Astrocyte (in vitro differentiated cells and primary cell): Measurements from ENCODE around the gene LRRTM3. TPM values are rescaled to one million over a fixed set of nuclear protein-coding genes. Genes with fewer than 3 reads are reported as not detected.

Source experiments
- DNase-seq: peaks from one replicate; pipeline ENCODE4 v3.0.0-alpha.2; 2010; ENCODE audit warnings: low read depth
- FAIRE-seq: peaks from 2 replicates; lab custom pipeline; 2011; peaks lifted over from hg19 to GRCh38; lab: Jason Lieb, UNC
- H2AFZ ChIP-seq: 2 replicates; pipeline ENCODE4 v1.6.0; 2012; ENCODE audit warnings: low read depth, low read length, inconsistent platforms
- H3K27ac ChIP-seq: 2 replicates; pipeline ENCODE4 v1.5.1; 2011; ENCODE audit warnings: low read depth, low read length, inconsistent platforms
- H3K27me3 ChIP-seq: 2 replicates; pipeline ENCODE4 v1.6.0; 2011; ENCODE audit warnings: low read length, inconsistent platforms; ENCODE audit not compliant: insufficient read depth
- H3K36me3 ChIP-seq: 2 replicates; pipeline ENCODE4 v1.5.1; 2011; ENCODE audit warnings: low read length, inconsistent platforms; ENCODE audit not compliant: insufficient read depth
- H3K4me1 ChIP-seq: 2 replicates; pipeline ENCODE4 v1.5.1; 2011; ENCODE audit warnings: low read length, inconsistent platforms; ENCODE audit not compliant: insufficient read depth
- H3K4me2 ChIP-seq: 2 replicates; pipeline ENCODE4 v1.6.0; 2012; ENCODE audit warnings: low read length, inconsistent platforms
- H3K4me3 ChIP-seq: 2 replicates; pipeline ENCODE4 v1.5.1; 2011; ENCODE audit warnings: low read depth, mild to moderate bottlenecking, low read length, inconsistent platforms; ENCODE audit not compliant: insufficient read depth
- H3K79me2 ChIP-seq: 2 replicates; pipeline ENCODE4 v1.6.0; 2012; ENCODE audit warnings: mild to moderate bottlenecking, low read length, inconsistent platforms; ENCODE audit not compliant: insufficient read depth
- H3K9ac ChIP-seq: 2 replicates; pipeline ENCODE4 v1.6.0; 2012; ENCODE audit warnings: mild to moderate bottlenecking, low read length, inconsistent platforms
- H3K9me3 ChIP-seq: 2 replicates; pipeline ENCODE4 v1.5.1; 2012; ENCODE audit warnings: low read depth, mild to moderate bottlenecking, low read length, inconsistent platforms; ENCODE audit not compliant: insufficient read depth
- H4K20me1 ChIP-seq: 2 replicates; pipeline ENCODE4 v1.6.0; 2012; ENCODE audit warnings: low read length, inconsistent platforms; ENCODE audit not compliant: insufficient read depth
- H3K27ac Mint-ChIP-seq: one replicate; pipeline ENCODE4 v1.8.0; 2021; ENCODE audit warnings: mild to moderate bottlenecking, mixed read lengths; ENCODE audit not compliant: unreplicated experiment
- H3K27me3 Mint-ChIP-seq: one replicate; pipeline ENCODE4 v1.8.0; 2021; ENCODE audit warnings: low read depth, mixed read lengths; ENCODE audit not compliant: unreplicated experiment
- H3K36me3 Mint-ChIP-seq: one replicate; pipeline ENCODE4 v1.8.0; 2021; ENCODE audit warnings: low read depth, mixed read lengths; ENCODE audit not compliant: unreplicated experiment
- H3K4me1 Mint-ChIP-seq: one replicate; pipeline ENCODE4 v1.8.0; 2021; ENCODE audit warnings: low read depth, mixed read lengths; ENCODE audit not compliant: unreplicated experiment
- H3K4me3 Mint-ChIP-seq: one replicate; pipeline ENCODE4 v1.8.0; 2021; ENCODE audit warnings: mild to moderate bottlenecking, moderate library complexity, mixed read lengths; ENCODE audit not compliant: unreplicated experiment
- H3K9me3 Mint-ChIP-seq: one replicate; pipeline ENCODE4 v1.8.0; 2021; ENCODE audit warnings: mild to moderate bottlenecking, mixed read lengths; ENCODE audit not compliant: unreplicated experiment
- CTCF ChIP-seq: IDR thresholded peaks from 2 replicates; pipeline ENCODE4 v1.5.1; 2011; ENCODE audit warnings: low read depth, mild to moderate bottlenecking, inconsistent platforms, low read length, moderate library complexity; ENCODE audit not compliant: insufficient read depth
- EZH2 ChIP-seq: IDR thresholded peaks from 2 replicates; pipeline ENCODE4 v1.6.1; 2012; ENCODE audit warnings: mild to moderate bottlenecking, low read length, inconsistent platforms; ENCODE audit not compliant: insufficient read depth
- total RNA-seq: library from RNA; stranded (reverse); gene quantifications from 2 replicates; pipeline ENCODE4 v1.2.1, GENCODE V29; 2021

Gene LRRTM3
- total RNA-seq, 1 donor from 2014 or later, result 0.09 TPM

GRCh38 chr10:67098461-67098860, 172.6 kb downstream of the LRRTM3 start:
- Mint-ChIP-seq H3K27me3 (no peaks in the 10 kb centered on the region), H3K27ac (no peak overlapping the region), H3K9me3 (no peaks in the 10 kb centered on the region), H3K4me1 (peaks cover 2% of the 10 kb centered on the region), H3K36me3 (no peaks in the 10 kb centered on the region), H3K4me3 (no peak overlapping the region)
- Histone ChIP-seq H3K36me3 (no peaks in the 10 kb centered on the region), H3K4me3 (no peak overlapping the region), H3K4me2 (no peak overlapping the region), H3K27me3 (no peaks in the 10 kb centered on the region), H2AFZ (peak overlapping the region; percentile 5), H3K79me2 (no peaks in the 10 kb centered on the region), H4K20me1 (no peaks in the 10 kb centered on the region), H3K27ac (no peak overlapping the region), H3K9me3 (no peaks in the 10 kb centered on the region), H3K9ac (no peak overlapping the region), H3K4me1 (no peaks in the 10 kb centered on the region)
- DNase-seq, result peak; percentile 20
- TF ChIP-seq CTCF, result no peak
- no peak for TF ChIP-seq EZH2
- FAIRE-seq, result no peak

GRCh38 chr10:67100951-67101350, 175.1 kb downstream of the LRRTM3 start:
- Histone ChIP-seq H3K79me2 (no peaks in the 10 kb centered on the region), H3K9ac (no peak overlapping the region), H4K20me1 (no peaks in the 10 kb centered on the region), H3K27ac (no peak overlapping the region), H2AFZ (no peak overlapping the region), H3K4me2 (no peak overlapping the region), H3K9me3 (no peaks in the 10 kb centered on the region), H3K4me1 (no peaks in the 10 kb centered on the region), H3K27me3 (no peaks in the 10 kb centered on the region), H3K36me3 (no peaks in the 10 kb centered on the region), H3K4me3 (no peak overlapping the region)
- peaks cover 2% of the 10 kb centered on the region for H3K4me1 Mint-ChIP-seq
- no peaks in the 10 kb centered on the region for H3K9me3 Mint-ChIP-seq
- no peak for FAIRE-seq
- H3K36me3 Mint-ChIP-seq, result no peaks in the 10 kb centered on the region
- no peak for DNase-seq
- no peak overlapping the region for H3K27ac Mint-ChIP-seq
- TF ChIP-seq EZH2 (no peak), CTCF (no peak)
- no peaks in the 10 kb centered on the region for H3K27me3 Mint-ChIP-seq
- H3K4me3 Mint-ChIP-seq, result no peak overlapping the region

- Mint-ChIP-seq H3K36me3 (no peaks in the 10 kb centered on the region), H3K4me1 (no peaks in the 10 kb centered on the region), H3K4me3 (no peak overlapping the region), H3K27me3 (no peaks in the 10 kb centered on the region), H3K9me3 (no peaks in the 10 kb centered on the region), H3K27ac (no peak overlapping the region)
- no peaks in the 10 kb centered on the region for H3K36me3 ChIP-seq
- no peaks in the 10 kb centered on the region for H3K4me1 ChIP-seq
- H3K27me3 ChIP-seq, result no peaks in the 10 kb centered on the region
- H3K79me2 ChIP-seq, result no peaks in the 10 kb centered on the region
- no peak overlapping the region for H3K4me2 ChIP-seq
- no peak overlapping the region for H3K27ac ChIP-seq
- no peaks in the 10 kb centered on the region for H3K9me3 ChIP-seq
- no peak overlapping the region for H3K4me3 ChIP-seq
- no peak overlapping the region for H3K9ac ChIP-seq
- FAIRE-seq, result no peak
- no peak for DNase-seq
- H2AFZ ChIP-seq, result no peak overlapping the region
- H4K20me1 ChIP-seq, result no peaks in the 10 kb centered on the region
- TF ChIP-seq CTCF, result no peak
- no peak for TF ChIP-seq EZH2
These were observed 181.8 kb downstream of the LRRTM3 start for GRCh38 chr10:67107670-67108069.
